Activated B cell treated with CpG ODN at 0.5 μM for 24 hours (primary cell): ENCODE data around the gene IL15RA. TPM values are rescaled to one million over a fixed set of nuclear protein-coding genes. Genes with fewer than 3 reads are reported as not detected.
"Not testable (repeated sequence)": the region's sequence is repeated elsewhere in the genome, so short reads cannot be mapped to it uniquely, and the experiment has no call there.

ENCODE experiments used
- ATAC-seq: fragments of 200-7000 bp; cut with Tn5 transposase; one replicate; pipeline ENCODE4 v1.10.0; 2021; ENCODE audit warnings: low read depth, mild to moderate bottlenecking, moderate library complexity
- CTCF ChIA-PET: fragments of 350-600 bp; sonication (Branson Sonifier 250); formaldehyde crosslinking; loops from one replicate; lab custom pipeline; 2021; ENCODE audit warnings: antibody characterized with exemption; lab: Charles Lee
- POLR2A ChIA-PET: fragments of 350-600 bp; sonication (Branson Sonifier 250); formaldehyde crosslinking; loops from one replicate; lab custom pipeline; 2021; ENCODE audit warnings: antibody characterized with exemption; lab: Charles Lee
- DNase-seq: peaks from one replicate; pipeline ENCODE4 v3.0.0; 2022
- H3K27ac Mint-ChIP-seq: one replicate; pipeline ENCODE4 v1.8.0; 2020; ENCODE audit warnings: mixed read lengths
- H3K27me3 Mint-ChIP-seq: one replicate; pipeline ENCODE4 v1.8.0; 2021; ENCODE audit warnings: mixed read lengths
- H3K36me3 Mint-ChIP-seq: one replicate; pipeline ENCODE4 v1.8.0; 2021; ENCODE audit warnings: low read depth, mixed read lengths
- H3K4me1 Mint-ChIP-seq: one replicate; pipeline ENCODE4 v1.8.0; 2021; ENCODE audit warnings: mixed read lengths
- H3K4me3 Mint-ChIP-seq: one replicate; pipeline ENCODE4 v1.8.0; 2020; ENCODE audit warnings: mild to moderate bottlenecking, mixed read lengths
- H3K9me3 Mint-ChIP-seq: one replicate; pipeline ENCODE4 v1.8.0; 2020; ENCODE audit warnings: mixed read lengths
- CTCF ChIP-seq: fragments of 200-600 bp; IDR thresholded peaks from one replicate; pipeline ENCODE4 v1.8.0; 2022; ENCODE audit warnings: antibody characterized with exemption, mild to moderate bottlenecking
- intact Hi-C: fragments of 100-400 bp; cut with micrococcal nuclease; formaldehyde crosslinking; loops from one replicate; pipeline ENCODE4 v1.15.1; 2024
- total RNA-seq: library from RNA; stranded (reverse); gene quantifications from 2 replicates; pipeline ENCODE4 v1.2.3, GENCODE V29; 2022

Gene IL15RA
- total RNA-seq, 1 donor from 2014 or later, result 19.1 TPM

GRCh38 chr10:6006991-6007390 is 29.6 kb upstream of the IL15RA start:
- TF ChIP-seq CTCF, result no peak
- ChIA-PET POLR2A (interaction anchor here (1.3 kb wide), 1 partner anchor 44 kb away, joined by 3 read pairs; no protein-coding TSS in a partner anchor), CTCF (no interaction called here)
- DNase-seq (no peak), ATAC-seq (no peak)
- Mint-ChIP-seq H3K4me1 (peaks cover 15% of the 10 kb centered on the region), H3K36me3 (peaks cover 13% of the 10 kb centered on the region), H3K4me3 (no peak overlapping the region), H3K27me3 (no peaks in the 10 kb centered on the region), H3K27ac (no peak overlapping the region), H3K9me3 (peaks cover 10% of the 10 kb centered on the region)
- intact Hi-C loops, result no loop called here

DNA sequence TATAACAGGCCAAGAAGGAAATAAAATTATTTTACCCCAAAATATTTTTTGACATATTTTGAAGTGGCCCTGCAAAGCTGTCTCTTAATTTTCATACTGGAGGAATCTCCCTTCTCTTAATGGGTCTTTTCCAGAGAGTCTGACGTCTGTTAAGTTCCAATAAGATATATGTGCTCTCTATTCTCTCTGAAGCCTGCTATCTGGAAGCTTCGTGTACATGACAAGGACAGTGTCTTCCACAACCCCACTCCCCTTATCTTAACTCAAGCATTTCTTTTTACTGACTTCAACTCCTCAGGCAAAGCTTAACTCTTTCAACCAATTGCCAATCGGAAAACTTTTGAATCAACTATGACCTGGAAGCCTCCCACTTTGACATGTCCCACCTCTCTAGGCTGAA is 29.2 kb upstream of the IL15RA start:
- Mint-ChIP-seq H3K27me3 (no peaks in the 10 kb centered on the region), H3K27ac (no peak overlapping the region)
- no peak for ATAC-seq

GRCh38 chr10:6005856-6006395 is 28.6 kb upstream of the IL15RA start:
- Mint-ChIP-seq H3K4me3 (no peak overlapping the region), H3K4me1 (peaks cover 15% of the 10 kb centered on the region), H3K9me3 (peaks cover 10% of the 10 kb centered on the region), H3K36me3 (peaks cover 2% of the 10 kb centered on the region), H3K27ac (no peak overlapping the region), H3K27me3 (no peaks in the 10 kb centered on the region)
- no peak for TF ChIP-seq CTCF
- DNase-seq (no peak), ATAC-seq (no peak)
- intact Hi-C loops, result no loop called here
- ChIA-PET CTCF (no interaction called here), POLR2A (interaction anchor here (1.3 kb wide), 1 partner anchor 45 kb away, joined by 3 read pairs; no protein-coding TSS in a partner anchor)

More for the DNA sequence above, 29.2 kb upstream of the IL15RA start:
- no peak overlapping the region for H3K4me3 Mint-ChIP-seq
- peaks cover 15% of the 10 kb centered on the region for H3K4me1 Mint-ChIP-seq
- intact Hi-C loops, result no loop called here
- POLR2A ChIA-PET, result interaction anchor here (1.3 kb wide), 1 partner anchor 45 kb away, joined by 3 read pairs; no protein-coding TSS in a partner anchor
- CTCF ChIA-PET, result no interaction called here
- peaks cover 9% of the 10 kb centered on the region for H3K36me3 Mint-ChIP-seq
- TF ChIP-seq CTCF, result no peak
- no peak for DNase-seq
- H3K9me3 Mint-ChIP-seq, result peaks cover 10% of the 10 kb centered on the region

DNA sequence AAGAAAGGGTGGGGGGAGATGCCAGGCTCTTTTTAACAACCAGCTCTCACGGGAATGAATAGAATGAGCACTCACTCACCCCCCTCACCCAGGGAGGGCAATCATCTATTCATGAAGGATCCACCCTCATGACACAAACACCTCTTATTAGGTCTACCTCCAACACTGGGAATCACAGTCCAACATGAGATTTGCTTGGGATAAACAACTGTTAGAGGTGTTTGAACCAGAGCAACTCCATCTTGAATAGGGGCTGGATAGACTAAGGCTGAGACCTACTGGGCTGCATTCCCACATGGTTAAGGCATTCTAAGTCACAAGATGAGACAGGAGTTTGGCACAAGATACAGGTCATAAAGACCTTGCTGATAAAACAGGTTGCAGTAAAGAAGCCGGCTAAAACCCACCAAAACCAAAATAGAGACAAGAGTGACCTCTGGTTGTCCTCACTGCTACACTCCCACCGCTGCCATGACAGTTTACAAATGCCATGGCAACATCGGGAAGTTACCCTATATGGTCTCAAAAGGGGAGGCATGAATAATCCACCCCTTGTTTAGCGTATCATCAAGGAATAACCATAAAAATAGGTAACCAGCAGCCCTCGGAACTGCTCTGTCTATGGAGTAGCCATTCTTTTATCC is 27.9 kb upstream of the IL15RA start:
- H3K36me3 Mint-ChIP-seq, H3K27ac Mint-ChIP-seq, DNase-seq, POLR2A ChIA-PET, CTCF ChIA-PET, H3K27me3 Mint-ChIP-seq, intact Hi-C loops, H3K4me3 Mint-ChIP-seq, ATAC-seq: not testable (repeated sequence)
- Mint-ChIP-seq H3K9me3 (peaks cover 10% of the 10 kb centered on the region), H3K4me1 (peaks cover 15% of the 10 kb centered on the region)

DNA sequence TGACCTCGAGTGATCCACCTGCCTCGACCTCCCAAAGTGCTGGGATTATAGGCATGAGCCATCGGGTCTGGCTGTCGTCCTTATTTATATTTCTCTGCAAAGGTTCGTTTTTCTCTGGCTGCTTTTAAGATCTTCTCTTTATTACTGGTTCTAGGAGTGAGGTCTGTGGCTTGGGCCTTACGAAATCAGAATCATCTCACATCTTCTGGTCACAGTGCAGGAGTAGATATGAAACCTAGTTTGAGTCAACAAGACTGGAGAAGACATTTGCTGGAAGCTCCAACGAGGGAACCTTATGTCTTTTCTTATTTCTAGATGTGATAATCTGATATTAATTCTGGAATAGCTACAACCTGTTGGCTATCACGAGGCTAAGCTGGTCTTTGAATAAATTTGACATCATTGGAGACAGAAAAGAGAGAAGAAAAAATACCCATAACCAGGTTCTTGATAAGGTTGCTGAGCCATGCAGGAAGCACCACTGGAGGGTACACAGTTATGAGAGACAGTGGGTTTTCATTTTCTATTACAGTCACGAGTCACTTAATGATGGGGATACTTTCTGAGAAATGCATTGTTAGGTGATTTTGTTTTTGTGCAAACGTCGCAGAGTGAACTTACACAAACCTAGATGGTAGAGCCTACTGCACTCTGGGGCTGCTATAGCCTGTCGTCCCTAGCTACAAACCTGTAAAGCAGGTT is 25.6 kb upstream of the IL15RA start:
- ATAC-seq, result no peak
- Mint-ChIP-seq H3K4me3 (no peak overlapping the region), H3K27me3 (peaks cover 5% of the 10 kb centered on the region)

More for the DNA sequence above, 25.6 kb upstream of the IL15RA start:
- intact Hi-C loops, result no loop called here
- Mint-ChIP-seq H3K9me3 (peaks cover 10% of the 10 kb centered on the region), H3K27ac (no peak overlapping the region), H3K36me3 (no peaks in the 10 kb centered on the region), H3K4me1 (peaks cover 2% of the 10 kb centered on the region)
- POLR2A ChIA-PET, result no interaction called here
- DNase-seq, result no peak
- CTCF ChIA-PET, result no interaction called here
- TF ChIP-seq CTCF, result no peak
